Measurements from ENCODE around the gene CALHM3. TPM values are rescaled to one million over a fixed set of nuclear protein-coding genes. Genes with fewer than 3 reads are reported as not detected.

The CALHM3 gene
- total and polyA plus RNA-seq, 2 donors from 2014 or later: not detected

GRCh38 chr10:103447187-103447586 lies 31.9 kb downstream of the CALHM3 start:
- H3K4me1 ChIP-seq (ENCODE audit: control insufficient read depth in 2 of 3, insufficient read depth in 2 of 3, low read depth in 1 of 3, low read length in 3 of 3): peaks cover 0 to 16% (median 3%) of the 10 kb centered on the region in 3 donors
- no peak overlapping the region for H3K9ac ChIP-seq (ENCODE audit: low read length in 3 of 3)
- no peak for TF ChIP-seq CTCF (IDR thresholded peaks at IDR 0.05; ENCODE audit: borderline replicate concordance, extremely low read depth, insufficient read depth)
- no peaks in the 10 kb centered on the region for H3K9me3 ChIP-seq (ENCODE audit: control insufficient read depth in 2 of 3, insufficient read depth in 1 of 3, low read length in 3 of 3)
- DNase-seq: no peak
- intact Hi-C loops (cut with DNase I): no loop called here
- peaks cover 0 to 31% (median 21%) of the 10 kb centered on the region in 3 donors for H3K36me3 ChIP-seq (ENCODE audit: control insufficient read depth in 2 of 3, insufficient read depth in 3 of 3, low read length in 3 of 3)
- no peaks in the 10 kb centered on the region for H3K27me3 ChIP-seq (ENCODE audit: control insufficient read depth, insufficient read depth, low read length)
- no peak overlapping the region for H3K27ac ChIP-seq (ENCODE audit: low read depth in 2 of 2, low read length in 2 of 2)
- no peak overlapping the region for H3K4me3 ChIP-seq (ENCODE audit: low read length in 3 of 3)
- FAIRE-seq: no peak

- DNase-seq (peak in 1 of 5 donors; percentile 93), FAIRE-seq (no peak)
- Histone ChIP-seq H3K27me3 (ENCODE audit: control insufficient read depth, insufficient read depth, low read length) (no peaks in the 10 kb centered on the region), H3K27ac (ENCODE audit: low read depth in 2 of 2, low read length in 2 of 2) (peak overlapping the region; percentile 73 to 74), H3K4me3 (ENCODE audit: low read length in 3 of 3) (no peak overlapping the region), H3K9me3 (ENCODE audit: control insufficient read depth in 2 of 3, insufficient read depth in 1 of 3, low read length in 3 of 3) (no peaks in the 10 kb centered on the region), H3K4me1 (ENCODE audit: control insufficient read depth in 2 of 3, insufficient read depth in 2 of 3, low read depth in 1 of 3, low read length in 3 of 3) (peaks cover 0 to 16% (median 3%) of the 10 kb centered on the region in 3 donors), H3K36me3 (ENCODE audit: control insufficient read depth in 2 of 3, insufficient read depth in 3 of 3, low read length in 3 of 3) (peaks cover 0 to 35% (median 21%) of the 10 kb centered on the region in 3 donors), H3K9ac (ENCODE audit: low read length in 3 of 3) (peak overlapping the region in 1 of 3 donors; percentile 34)
- intact Hi-C loops (cut with DNase I): no loop called here
- no peak for TF ChIP-seq CTCF (IDR thresholded peaks at IDR 0.05; ENCODE audit: borderline replicate concordance, extremely low read depth, insufficient read depth)
Observed at GRCh38 chr10:103445767-103446567, 33.1 kb downstream of the CALHM3 start.

- H3K27me3 ChIP-seq (ENCODE audit: control insufficient read depth, insufficient read depth, low read length): no peaks in the 10 kb centered on the region
- H3K4me1 ChIP-seq (ENCODE audit: control insufficient read depth in 2 of 3, insufficient read depth in 2 of 3, low read depth in 1 of 3, low read length in 3 of 3): peaks cover 0 to 11% (median 3%) of the 10 kb centered on the region in 3 donors
- H3K9me3 ChIP-seq (ENCODE audit: control insufficient read depth in 2 of 3, insufficient read depth in 1 of 3, low read length in 3 of 3): no peaks in the 10 kb centered on the region
- no peak overlapping the region for H3K9ac ChIP-seq (ENCODE audit: low read length in 3 of 3)
- no peak for TF ChIP-seq CTCF (IDR thresholded peaks at IDR 0.05; ENCODE audit: borderline replicate concordance, extremely low read depth, insufficient read depth)
- DNase-seq (no peak), FAIRE-seq (no peak)
- peaks cover 0 to 39% (median 23%) of the 10 kb centered on the region in 3 donors for H3K36me3 ChIP-seq (ENCODE audit: control insufficient read depth in 2 of 3, insufficient read depth in 3 of 3, low read length in 3 of 3)
- H3K27ac ChIP-seq (ENCODE audit: low read depth in 2 of 2, low read length in 2 of 2): peak overlapping the region; percentile 64 to 74
- H3K4me3 ChIP-seq (ENCODE audit: low read length in 3 of 3): no peak overlapping the region
- intact Hi-C loops (cut with DNase I): no loop called here
Observed at GRCh38 chr10:103445366-103445765, 33.7 kb downstream of the CALHM3 start.

Data from kidney (tissue), 14 donors.